ENCODE results near the gene RSPO4.

- TF ChIP-seq CTCF (IDR thresholded peaks at IDR 0.05), result no peak
- no peak for TF ChIP-seq POLR2A (IDR thresholded peaks at IDR 0.05)
- no peak for TF ChIP-seq POLR2AphosphoS5 (IDR thresholded peaks at IDR 0.05)
These were observed 39.9 kb downstream of the RSPO4 start for GRCh38 chr20:962223-962622.
